B cell (primary cell): ENCODE results near the gene STXBP2. TPM values are rescaled to one million over a fixed set of nuclear protein-coding genes. Genes with fewer than 3 reads are reported as not detected.

Source experiments
- ATAC-seq: fragments of 200-7000 bp; cut with Tn5 transposase; one replicate; pipeline ENCODE4 v1.10.0; 2021; ENCODE audit warnings: low read depth, mild to moderate bottlenecking, moderate number of reproducible peaks, moderate library complexity
- CTCF ChIA-PET: fragments of 350-600 bp; sonication (Branson Sonifier 250); formaldehyde crosslinking; loops from one replicate; lab custom pipeline; 2021; ENCODE audit warnings: antibody characterized with exemption, inconsistent platforms; lab: Charles Lee
- POLR2A ChIA-PET: fragments of 350-600 bp; sonication (Branson Sonifier 250); formaldehyde crosslinking; loops from one replicate; lab custom pipeline; 2021; ENCODE audit warnings: antibody characterized with exemption; lab: Charles Lee
- DNase-seq: peaks from one replicate; pipeline ENCODE4 v3.0.0; 2013
- H2AFZ ChIP-seq: 2 replicates; pipeline ENCODE4 v1.6.1; 2012; ENCODE audit warnings: mild to moderate bottlenecking, low read depth, low read length; ENCODE audit not compliant: insufficient read depth, poor library complexity, severe bottlenecking
- H3K27ac ChIP-seq, 2 donors: 1 replicate in 1 of 2; 2 replicates in 1 of 2; pipeline ENCODE4 v1.5.1; 2012 to 2013; ENCODE audit warnings: low read length in 2 of 2, mild to moderate bottlenecking in 2 of 2, moderate library complexity in 1 of 2
- H3K27me3 ChIP-seq, 4 experiments: fragments of 200-600 bp in 1 of 4; sonication (generic) in 1 of 4; replicated peaks in 1 of 4; 1 replicate in 2 of 4; 2 replicates in 2 of 4; pipeline versions ENCODE4 v1.6.1 to v1.7.0; 2013 to 2016; ENCODE audit warnings: low read length in 3 of 4, mild to moderate bottlenecking in 2 of 4, mixed read lengths in 1 of 4, moderate library complexity in 1 of 4; ENCODE audit not compliant: insufficient read depth in 4 of 4, control insufficient read depth in 3 of 4; ENCODE audit errors: control extremely low read depth in 1 of 4
- H3K36me3 ChIP-seq, 2 experiments: replicated peaks in 1 of 2; 1 replicate in 1 of 2; 2 replicates in 1 of 2; pipeline versions ENCODE4 v1.6.1 to v1.7.1; 2013; ENCODE audit warnings: low read length in 1 of 2; ENCODE audit not compliant: insufficient read depth in 2 of 2, control insufficient read depth in 1 of 2; ENCODE audit errors: control extremely low read depth in 1 of 2, extremely low read depth in 1 of 2
- H3K4me1 ChIP-seq, 2 donors: fragments of 200-600 bp in 1 of 2; sonication (generic) in 1 of 2; 1 replicate in 1 of 2; 2 replicates in 1 of 2; pipeline versions ENCODE4 v1.5.1 to v1.6.1; 2013 to 2017; ENCODE audit warnings: low read length in 2 of 2; ENCODE audit not compliant: control insufficient read depth in 2 of 2, insufficient read depth in 2 of 2
- H3K4me2 ChIP-seq: replicated peaks from 2 replicates; pipeline ENCODE3; 2012; ENCODE audit warnings: mild to moderate bottlenecking, low read depth, low read length; ENCODE audit not compliant: poor library complexity, severe bottlenecking
- H3K4me3 ChIP-seq, 5 experiments: fragments of 200-600 bp in 1 of 5; sonication (generic) in 1 of 5; 1 replicate in 3 of 5; 2 replicates in 2 of 5; pipeline versions ENCODE4 v1.5.1 to v1.7.0; 2011 to 2016; ENCODE audit warnings: low read length in 4 of 5, mild to moderate bottlenecking in 4 of 5, low read depth in 2 of 5, control low read depth in 1 of 5, moderate library complexity in 1 of 5; ENCODE audit not compliant: insufficient read depth in 1 of 5; ENCODE audit errors: control extremely low read depth in 1 of 5, extremely low read depth in 1 of 5
- H3K79me2 ChIP-seq: fragments of 200-600 bp; sonication (generic); one replicate; pipeline ENCODE4 v1.6.0; 2016; ENCODE audit warnings: low read length; ENCODE audit not compliant: control insufficient read depth, insufficient read depth
- H3K9ac ChIP-seq: fragments of 200-600 bp; sonication (generic); 2 replicates; pipeline ENCODE4 v1.6.1; 2017; ENCODE audit warnings: mild to moderate bottlenecking, low read length, moderate library complexity
- H3K9me3 ChIP-seq, 3 donors: one replicate each; pipeline versions ENCODE4 v1.6.1 to v1.7.1; 2013; ENCODE audit warnings: low read length in 2 of 3; ENCODE audit not compliant: control insufficient read depth in 2 of 3, insufficient read depth in 1 of 3; ENCODE audit errors: control extremely low read depth in 1 of 3
- H4K20me1 ChIP-seq: 2 replicates; pipeline ENCODE4 v1.6.0; 2012; ENCODE audit warnings: mild to moderate bottlenecking, low read length; ENCODE audit not compliant: insufficient read depth, control insufficient read depth, poor library complexity, severe bottlenecking
- H3K27ac Mint-ChIP-seq: one replicate; pipeline ENCODE4 v1.8.0; 2021; ENCODE audit warnings: mixed read lengths
- H3K27me3 Mint-ChIP-seq: one replicate; pipeline ENCODE4 v1.8.0; 2021; ENCODE audit warnings: mixed read lengths
- H3K4me1 Mint-ChIP-seq: one replicate; pipeline ENCODE4 v1.8.0; 2021; ENCODE audit warnings: mixed read lengths
- H3K4me3 Mint-ChIP-seq: one replicate; pipeline ENCODE4 v1.8.0; 2021; ENCODE audit warnings: mixed read lengths
- H3K9me3 Mint-ChIP-seq: one replicate; pipeline ENCODE4 v1.8.0; 2022; ENCODE audit warnings: mixed read lengths; ENCODE audit not compliant: insufficient read depth
- EZH2 ChIP-seq: IDR thresholded peaks from 2 replicates; pipeline ENCODE4 v1.6.1; 2012; ENCODE audit warnings: borderline replicate concordance, low read depth, mild to moderate bottlenecking, moderate library complexity, low read length; ENCODE audit not compliant: insufficient read depth, poor library complexity, severe bottlenecking
- whole genome bisulfite sequencing: methylation state at CpG from one replicate; pipeline ENCODE4 v1.1.5; 2013; ENCODE audit warnings: missing lambda C conversion rate; ENCODE audit not compliant: insufficient coverage; 5-methylcytosine and 5-hydroxymethylcytosine counted together
- intact Hi-C: fragments of 100-400 bp; cut with micrococcal nuclease; formaldehyde crosslinking; loops from one replicate; pipeline ENCODE4 v1.10.0; 2022
- polyA plus RNA-seq: library from polyadenylated mRNA; depleted of rRNA; stranded (reverse); fragments of >200 nt; gene quantifications from 2 replicates; pipeline ENCODE4 v1.2.3, GENCODE V29; 2012
- total RNA-seq, 2 donors: library from RNA; stranded (reverse); fragments of 120-200 nt in 1 of 2; gene quantifications; 1 replicate in 1 of 2; 2 replicates in 1 of 2; pipeline versions ENCODE4 v1.2.3 to v1.2.4, GENCODE V29; 2013 to 2022
- TF ChIP-seq, protein P1 (sequence below): fragments of 200-600 bp; IDR thresholded peaks from one replicate; pipeline ENCODE4 v1.8.0; 2022; ENCODE audit warnings: antibody characterized with exemption, mild to moderate bottlenecking

The STXBP2 gene
- total and polyA plus RNA-seq, 2 donors (not counting 1 experiment from before 2014, with no cell fraction given): 222 to 226 TPM

DNA sequence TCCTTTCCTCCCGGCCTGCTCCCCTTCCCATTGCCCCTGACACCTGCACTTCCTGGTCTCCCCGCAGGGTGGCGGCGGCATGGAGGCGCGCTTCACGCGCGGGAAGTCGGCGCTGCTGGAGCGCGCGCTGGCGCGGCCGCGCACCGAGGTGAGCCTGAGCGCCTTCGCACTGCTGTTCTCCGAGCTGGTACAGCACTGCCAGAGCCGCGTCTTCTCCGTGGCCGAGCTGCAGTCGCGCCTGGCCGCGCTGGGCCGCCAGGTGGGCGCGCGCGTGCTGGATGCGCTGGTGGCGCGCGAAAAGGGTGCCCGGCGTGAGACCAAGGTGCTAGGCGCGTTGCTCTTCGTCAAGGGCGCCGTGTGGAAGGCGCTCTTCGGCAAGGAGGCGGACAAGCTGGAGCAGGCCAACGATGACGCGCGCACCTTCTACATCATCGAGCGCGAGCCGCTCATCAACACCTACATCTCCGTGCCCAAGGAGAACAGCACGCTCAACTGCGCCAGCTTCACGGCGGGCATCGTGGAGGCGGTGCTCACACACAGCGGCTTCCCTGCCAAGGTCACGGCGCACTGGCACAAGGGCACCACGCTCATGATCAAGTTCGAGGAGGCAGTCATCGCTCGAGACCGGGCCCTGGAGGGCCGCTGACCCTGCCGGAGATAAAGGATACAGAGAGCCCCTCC, 45.4 kb downstream of the STXBP2 start:
- Histone ChIP-seq H3K79me2 (peaks cover 32% of the 10 kb centered on the region), H3K4me3 (peak overlapping the region in 4 of 5 experiments; percentile 74 to 98 (median 96)), H3K27ac (peak overlapping the region; percentile 37 to 79), H3K27me3 (peaks cover 0 to 6% (median 0%) of the 10 kb centered on the region in 4 experiments), H3K36me3 (peaks cover 0 to 24% of the 10 kb centered on the region in 2 experiments), H4K20me1 (peaks cover 38% of the 10 kb centered on the region), H3K9me3 (peaks cover 0 to 4% (median 0%) of the 10 kb centered on the region in 3 donors), H3K4me1 (peaks cover 23 to 30% of the 10 kb centered on the region in 2 donors), H3K9ac (peak overlapping the region; percentile 79), H3K4me2 (peak overlapping the region; percentile 94), H2AFZ (peak overlapping the region; percentile 85)
- ChIA-PET POLR2A (no interaction called here), CTCF (interaction anchor here (0.5 to 5.4 kb wide), 4 partner anchors 113 to 173 kb away, joined by 4 to 145 read pairs (median 14); no protein-coding TSS in a partner anchor)
- Mint-ChIP-seq H3K4me1 (peaks cover 57% of the 10 kb centered on the region), H3K4me3 (peak overlapping the region; percentile 87), H3K27me3 (peaks cover 6% of the 10 kb centered on the region), H3K27ac (peak overlapping the region; percentile 92), H3K9me3 (no peaks in the 10 kb centered on the region)
- TF ChIP-seq EZH2: no peak
- TF ChIP-seq, protein P1, sequence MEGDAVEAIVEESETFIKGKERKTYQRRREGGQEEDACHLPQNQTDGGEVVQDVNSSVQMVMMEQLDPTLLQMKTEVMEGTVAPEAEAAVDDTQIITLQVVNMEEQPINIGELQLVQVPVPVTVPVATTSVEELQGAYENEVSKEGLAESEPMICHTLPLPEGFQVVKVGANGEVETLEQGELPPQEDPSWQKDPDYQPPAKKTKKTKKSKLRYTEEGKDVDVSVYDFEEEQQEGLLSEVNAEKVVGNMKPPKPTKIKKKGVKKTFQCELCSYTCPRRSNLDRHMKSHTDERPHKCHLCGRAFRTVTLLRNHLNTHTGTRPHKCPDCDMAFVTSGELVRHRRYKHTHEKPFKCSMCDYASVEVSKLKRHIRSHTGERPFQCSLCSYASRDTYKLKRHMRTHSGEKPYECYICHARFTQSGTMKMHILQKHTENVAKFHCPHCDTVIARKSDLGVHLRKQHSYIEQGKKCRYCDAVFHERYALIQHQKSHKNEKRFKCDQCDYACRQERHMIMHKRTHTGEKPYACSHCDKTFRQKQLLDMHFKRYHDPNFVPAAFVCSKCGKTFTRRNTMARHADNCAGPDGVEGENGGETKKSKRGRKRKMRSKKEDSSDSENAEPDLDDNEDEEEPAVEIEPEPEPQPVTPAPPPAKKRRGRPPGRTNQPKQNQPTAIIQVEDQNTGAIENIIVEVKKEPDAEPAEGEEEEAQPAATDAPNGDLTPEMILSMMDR: no peak
- intact Hi-C loops: loop anchor here (5.0 kb wide), 1 partner anchor 35 kb away; no protein-coding TSS in a partner anchor
- ATAC-seq: no peak
- WGBS: 93% methylated on average over 74 of the region's 74 CpGs
- DNase-seq: peak; percentile 38
